ENCODE measurements around the gene UMOD.

GRCh38 chr16:20307240-20307671 lies 45.3 kb downstream of the UMOD start:
- TF ChIP-seq, protein P1, sequence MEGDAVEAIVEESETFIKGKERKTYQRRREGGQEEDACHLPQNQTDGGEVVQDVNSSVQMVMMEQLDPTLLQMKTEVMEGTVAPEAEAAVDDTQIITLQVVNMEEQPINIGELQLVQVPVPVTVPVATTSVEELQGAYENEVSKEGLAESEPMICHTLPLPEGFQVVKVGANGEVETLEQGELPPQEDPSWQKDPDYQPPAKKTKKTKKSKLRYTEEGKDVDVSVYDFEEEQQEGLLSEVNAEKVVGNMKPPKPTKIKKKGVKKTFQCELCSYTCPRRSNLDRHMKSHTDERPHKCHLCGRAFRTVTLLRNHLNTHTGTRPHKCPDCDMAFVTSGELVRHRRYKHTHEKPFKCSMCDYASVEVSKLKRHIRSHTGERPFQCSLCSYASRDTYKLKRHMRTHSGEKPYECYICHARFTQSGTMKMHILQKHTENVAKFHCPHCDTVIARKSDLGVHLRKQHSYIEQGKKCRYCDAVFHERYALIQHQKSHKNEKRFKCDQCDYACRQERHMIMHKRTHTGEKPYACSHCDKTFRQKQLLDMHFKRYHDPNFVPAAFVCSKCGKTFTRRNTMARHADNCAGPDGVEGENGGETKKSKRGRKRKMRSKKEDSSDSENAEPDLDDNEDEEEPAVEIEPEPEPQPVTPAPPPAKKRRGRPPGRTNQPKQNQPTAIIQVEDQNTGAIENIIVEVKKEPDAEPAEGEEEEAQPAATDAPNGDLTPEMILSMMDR (conservative IDR thresholded peaks at IDR 0.05; ENCODE audit: low read length), result no peak
- no peak for TF ChIP-seq EZH2phosphoT487 (IDR thresholded peaks at IDR 0.05; ENCODE audit: borderline replicate concordance, low read depth, low read length)
